SJCRH30 (cell line): ENCODE results near the gene CDK2AP2. TPM values are rescaled to one million over a fixed set of nuclear protein-coding genes. Genes with fewer than 3 reads are reported as not detected.
A peak's percentile ranks its signal among the peaks of the same experiment; 100 is the strongest.
"Not testable (repeated sequence)": the region's sequence is repeated elsewhere in the genome, so short reads cannot be mapped to it uniquely, and the experiment has no call there.

ENCODE experiments used
- DNase-seq, 2 experiments: peaks; one replicate each; pipeline ENCODE4 v3.0.0-alpha.2; 2015 to 2020
- H3K27ac ChIP-seq: fragments of 250-450 bp; sonication (Bioruptor Pico); 2 replicates; pipeline ENCODE4 v1.5.1; 2020; ENCODE audit warnings: mild to moderate bottlenecking, moderate library complexity
- H3K27me3 ChIP-seq: fragments of 250-450 bp; sonication (Bioruptor Pico); 2 replicates; pipeline ENCODE4 v1.5.1; 2020; ENCODE audit warnings: mild to moderate bottlenecking, moderate library complexity
- H3K36me3 ChIP-seq: fragments of 250-450 bp; sonication (Bioruptor Pico); 2 replicates; pipeline ENCODE4 v1.5.1; 2020; ENCODE audit warnings: mild to moderate bottlenecking, moderate library complexity
- H3K4me1 ChIP-seq: fragments of 250-450 bp; sonication (Bioruptor Pico); 2 replicates; pipeline ENCODE4 v1.5.1; 2020; ENCODE audit warnings: mild to moderate bottlenecking, moderate library complexity
- H3K4me3 ChIP-seq: fragments of 250-450 bp; sonication (Bioruptor Pico); 2 replicates; pipeline ENCODE4 v1.5.1; 2020; ENCODE audit warnings: mild to moderate bottlenecking, moderate library complexity
- H3K9me3 ChIP-seq: fragments of 250-450 bp; sonication (Bioruptor Pico); replicated peaks from 2 replicates; pipeline ENCODE4 v1.5.1; 2020; ENCODE audit warnings: mild to moderate bottlenecking, moderate library complexity
- total RNA-seq: library from RNA; depleted of rRNA; stranded (reverse); fragments of >200 nt; shearing (Covaris generic); gene quantifications from 2 replicates; pipeline ENCODE4 v1.2.3, GENCODE V29; 2014

Gene CDK2AP2
- total RNA-seq, 1 experiment from 2014 or later, result 15.9 TPM

DNA sequence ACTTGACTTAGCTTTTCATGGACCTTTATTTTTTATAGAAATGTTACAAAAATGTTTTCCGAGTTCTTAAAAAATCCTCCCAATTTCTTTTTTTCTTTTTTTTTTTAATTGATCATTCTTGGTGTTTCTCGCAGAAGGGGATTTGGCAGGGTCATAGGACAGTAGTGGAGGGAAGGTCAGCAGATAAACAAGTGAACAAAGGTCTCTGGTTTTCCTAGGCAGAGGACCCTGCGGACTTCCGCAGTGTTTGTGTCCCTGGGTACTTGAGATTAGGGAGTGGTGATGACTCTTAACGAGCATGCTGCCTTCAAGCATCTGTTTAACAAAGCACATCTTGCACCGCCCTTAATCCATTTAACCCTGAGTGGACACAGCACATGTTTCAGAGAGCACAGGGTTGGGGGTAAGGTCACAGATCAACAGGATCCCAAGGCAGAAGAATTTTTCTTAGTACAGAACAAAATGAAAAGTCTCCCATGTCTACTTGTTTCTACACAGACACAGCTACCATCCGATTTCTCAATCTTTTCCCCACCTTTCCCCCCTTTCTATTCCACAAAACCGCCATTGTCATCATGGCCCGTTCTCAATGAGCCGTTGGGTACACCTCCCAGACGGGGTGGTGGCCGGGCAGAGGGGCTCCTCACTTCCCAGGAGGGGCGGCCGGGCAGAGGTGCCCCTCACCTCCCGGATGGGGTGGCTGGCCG, 30.5 kb downstream of the CDK2AP2 start:
- not testable (repeated sequence) for H3K27ac ChIP-seq, H3K27me3 ChIP-seq, DNase-seq, H3K36me3 ChIP-seq, H3K4me1 ChIP-seq, H3K4me3 ChIP-seq, H3K9me3 ChIP-seq

DNA sequence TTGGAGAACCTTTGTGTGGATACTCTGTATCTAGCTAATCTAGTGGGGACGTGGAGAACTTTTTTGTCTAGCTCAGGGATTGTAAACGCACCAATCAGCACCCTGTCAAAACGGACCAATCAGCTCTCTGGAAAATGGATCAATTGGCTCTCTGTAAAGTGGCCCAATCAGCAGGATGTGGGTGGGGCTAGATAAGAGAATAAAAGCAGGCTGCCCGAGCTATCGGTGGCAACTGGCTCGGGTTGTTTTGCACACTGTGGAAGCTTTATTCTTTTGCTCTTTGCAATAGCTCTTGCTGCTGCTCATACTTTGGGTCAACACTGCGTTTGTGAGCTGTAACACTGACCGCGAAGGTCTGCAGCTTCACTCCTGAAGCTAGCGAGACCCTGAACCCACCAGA, 31.3 kb downstream of the CDK2AP2 start:
- not testable (repeated sequence) for H3K9me3 ChIP-seq, DNase-seq, H3K27ac ChIP-seq, H3K27me3 ChIP-seq, H3K36me3 ChIP-seq, H3K4me3 ChIP-seq, H3K4me1 ChIP-seq

DNA sequence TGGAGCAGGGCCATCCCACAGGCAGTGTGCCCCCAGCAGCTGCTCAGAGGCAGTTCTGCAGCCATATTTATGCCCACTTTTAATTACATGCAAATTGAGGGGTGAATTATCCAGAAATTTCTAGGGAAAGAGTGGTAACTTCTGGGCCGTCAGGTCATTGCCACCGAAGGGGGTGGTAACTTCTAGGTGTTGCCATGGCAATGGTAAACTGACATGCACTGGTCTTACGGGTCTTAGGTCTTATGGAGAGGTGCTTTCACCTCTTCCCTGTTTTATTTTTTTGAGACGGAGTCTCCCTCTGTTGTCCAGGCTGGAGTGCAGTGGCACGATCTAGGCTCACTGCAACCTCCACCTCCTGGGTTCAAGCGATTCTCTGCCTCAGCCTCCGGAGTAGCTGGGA, 35.1 kb downstream of the CDK2AP2 start:
- H3K27ac ChIP-seq, result no peak overlapping the region
- H3K4me1 ChIP-seq, result no peaks in the 10 kb centered on the region
- no peaks in the 10 kb centered on the region for H3K9me3 ChIP-seq
- H3K36me3 ChIP-seq, result no peaks in the 10 kb centered on the region
- no peak overlapping the region for H3K4me3 ChIP-seq
- no peaks in the 10 kb centered on the region for H3K27me3 ChIP-seq
- no peak for DNase-seq

DNA sequence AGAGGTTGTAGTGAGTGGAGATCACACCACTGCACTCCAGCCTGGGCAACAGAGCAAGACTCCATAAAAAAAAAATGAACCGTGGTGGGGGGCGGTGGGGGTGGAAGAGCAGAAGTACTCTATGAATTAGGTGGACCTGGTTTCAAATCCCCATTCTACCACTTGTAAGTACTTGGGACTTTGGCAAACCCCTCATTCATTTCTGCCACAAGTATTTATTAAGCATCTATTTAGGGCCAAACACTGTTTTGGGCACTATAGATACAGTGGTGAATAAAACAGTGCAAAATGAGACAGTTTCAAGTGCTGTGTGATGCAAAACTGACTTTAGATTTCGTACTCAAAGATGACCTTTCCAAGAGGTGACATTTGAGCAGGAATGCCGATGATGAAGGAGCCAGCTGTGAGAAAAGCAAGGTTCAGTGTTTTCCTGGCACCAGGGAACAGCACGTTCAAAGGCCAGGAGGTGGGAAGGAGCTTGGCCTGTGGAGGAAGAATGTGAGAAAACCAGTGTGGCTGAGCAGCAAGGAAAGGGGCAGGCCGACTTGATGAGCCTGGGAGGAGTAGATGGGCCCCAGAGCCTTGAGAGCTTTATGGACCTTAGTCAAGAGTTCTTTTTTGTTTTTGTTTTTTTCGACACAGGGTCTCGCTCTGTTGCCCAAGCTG, 37.5 kb downstream of the CDK2AP2 start:
- Histone ChIP-seq H3K27ac (no peak overlapping the region), H3K36me3 (no peaks in the 10 kb centered on the region), H3K9me3 (no peaks in the 10 kb centered on the region), H3K4me1 (no peaks in the 10 kb centered on the region), H3K4me3 (no peak overlapping the region), H3K27me3 (no peaks in the 10 kb centered on the region)
- DNase-seq, result no peak

DNA sequence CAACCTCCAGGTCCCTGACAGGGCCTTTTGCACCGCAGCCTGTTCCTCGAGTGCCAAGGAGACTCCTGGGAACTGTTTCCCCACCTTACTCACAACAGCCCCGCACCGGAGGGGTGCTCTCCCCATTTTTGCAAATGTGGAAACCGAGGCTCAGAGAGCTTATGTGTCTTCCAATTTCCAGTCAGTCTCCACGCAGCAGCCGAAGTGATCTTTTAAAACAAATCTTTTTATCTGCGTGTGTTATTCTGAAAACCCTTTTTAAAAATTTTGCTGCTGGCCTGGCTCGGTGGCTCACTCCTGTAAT, 38.5 kb downstream of the CDK2AP2 start:
- H3K9me3 ChIP-seq, result no peaks in the 10 kb centered on the region
- peak overlapping the region; percentile 90 for H3K4me3 ChIP-seq
- DNase-seq, result no peak
- H3K4me1 ChIP-seq, result no peaks in the 10 kb centered on the region
- no peak overlapping the region; the same call in 1 of the 2 replicates for H3K27ac ChIP-seq
- H3K27me3 ChIP-seq, result no peaks in the 10 kb centered on the region
- no peaks in the 10 kb centered on the region for H3K36me3 ChIP-seq

DNA sequence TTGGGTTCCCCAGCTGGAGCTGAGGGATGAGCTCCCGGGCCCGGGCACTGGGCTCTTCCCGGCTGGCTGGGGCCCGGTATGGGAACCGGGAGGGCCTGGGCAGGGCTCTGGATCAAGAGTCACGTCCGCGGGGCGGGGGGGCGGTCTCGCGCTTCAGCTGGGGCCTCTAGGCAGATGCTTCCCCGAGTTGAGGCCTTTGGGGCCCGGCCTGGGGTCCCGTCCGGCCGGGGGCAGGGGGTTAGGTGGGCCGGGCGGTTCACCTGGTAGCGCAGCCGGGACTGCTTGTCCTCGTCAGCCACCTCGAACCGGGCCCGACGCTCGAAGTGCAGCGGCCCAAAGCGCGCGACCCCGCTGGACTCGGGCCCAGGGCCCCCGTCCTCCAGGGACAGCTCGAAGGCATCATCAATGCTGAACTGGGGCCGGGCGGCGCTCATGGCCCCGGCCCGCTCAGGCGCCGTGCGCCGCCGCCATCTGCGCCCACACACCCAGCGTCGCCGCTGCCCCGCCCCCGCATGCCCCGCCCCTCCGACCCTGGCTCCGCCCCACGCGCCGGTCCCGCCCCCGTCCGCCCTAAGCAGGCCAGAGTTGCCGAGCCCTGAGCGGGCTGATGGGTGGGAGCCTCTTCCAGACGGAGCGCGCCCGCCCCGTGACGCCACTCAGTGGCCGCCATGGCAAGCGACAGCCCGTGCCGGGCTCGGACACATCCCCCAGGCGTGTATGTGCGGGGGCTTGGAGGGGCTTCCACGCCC, 39.0 kb downstream of the CDK2AP2 start, which contains the start of gene TMEM134:
TMEM134 (minus strand) TSS at position 493 of the 749 bp plus-strand sequence; CDS start at position 434, 59 bp downstream.
- no peaks in the 10 kb centered on the region for H3K4me1 ChIP-seq
- no peaks in the 10 kb centered on the region for H3K27me3 ChIP-seq
- H3K4me3 ChIP-seq, result peak within 1 kb of the TSS; percentile 90
- peak within 1 kb of the TSS; percentile 39; the same call in 1 of the 2 replicates for H3K27ac ChIP-seq
- H3K9me3 ChIP-seq, result no peaks in the 10 kb centered on the region
- peak; percentile 90 to 92 for DNase-seq
- H3K36me3 ChIP-seq, result no peaks in the 10 kb centered on the region

DNA sequence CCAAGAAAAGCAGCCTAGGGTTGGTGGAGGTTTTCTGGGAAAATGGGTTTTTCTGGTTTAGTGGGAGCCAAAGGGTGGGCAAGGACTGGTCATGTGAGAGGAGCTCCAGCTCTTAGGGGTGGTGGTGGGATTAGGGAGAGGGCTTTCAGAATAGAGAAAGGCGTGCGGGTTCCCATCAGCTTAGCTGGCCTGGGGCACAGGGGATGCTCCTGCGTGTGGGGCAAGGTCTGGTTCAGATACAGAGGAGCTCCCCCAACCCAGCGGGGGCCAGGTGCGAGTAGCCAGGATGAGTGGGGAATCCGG, 39.6 kb downstream of the CDK2AP2 start:
- Histone ChIP-seq H3K9me3 (no peaks in the 10 kb centered on the region), H3K4me3 (peak overlapping the region; percentile 90), H3K27me3 (no peaks in the 10 kb centered on the region), H3K4me1 (no peaks in the 10 kb centered on the region), H3K36me3 (no peaks in the 10 kb centered on the region), H3K27ac (peak overlapping the region; percentile 39; the same call in 1 of the 2 replicates)
- DNase-seq, result peak; percentile 26

DNA sequence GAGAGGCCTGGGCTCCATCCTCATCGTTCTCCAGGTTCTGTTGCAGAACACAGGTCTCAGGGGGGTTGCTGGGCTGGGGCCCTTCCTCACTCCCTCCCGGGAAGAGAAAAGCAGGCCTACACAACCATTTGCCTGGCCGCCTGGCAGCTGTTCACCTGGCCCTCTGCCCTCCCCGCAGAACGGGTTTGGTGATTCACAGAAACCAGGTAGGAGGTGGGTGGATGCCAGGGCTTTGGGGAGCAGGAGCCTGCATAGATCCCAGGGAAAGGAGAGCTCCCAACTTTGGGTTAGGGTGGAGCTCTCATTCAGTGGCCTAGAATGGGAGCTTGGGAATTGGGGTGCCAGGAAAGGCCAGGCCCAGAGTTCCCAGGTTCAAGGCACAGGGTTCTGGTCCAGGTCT, 39.9 kb downstream of the CDK2AP2 start:
- peak overlapping the region; percentile 90 for H3K4me3 ChIP-seq
- H3K36me3 ChIP-seq, result no peaks in the 10 kb centered on the region
- no peak overlapping the region; the same call in 1 of the 2 replicates for H3K27ac ChIP-seq
- H3K4me1 ChIP-seq, result no peaks in the 10 kb centered on the region
- no peaks in the 10 kb centered on the region for H3K9me3 ChIP-seq
- no peak for DNase-seq
- H3K27me3 ChIP-seq, result no peaks in the 10 kb centered on the region

DNA sequence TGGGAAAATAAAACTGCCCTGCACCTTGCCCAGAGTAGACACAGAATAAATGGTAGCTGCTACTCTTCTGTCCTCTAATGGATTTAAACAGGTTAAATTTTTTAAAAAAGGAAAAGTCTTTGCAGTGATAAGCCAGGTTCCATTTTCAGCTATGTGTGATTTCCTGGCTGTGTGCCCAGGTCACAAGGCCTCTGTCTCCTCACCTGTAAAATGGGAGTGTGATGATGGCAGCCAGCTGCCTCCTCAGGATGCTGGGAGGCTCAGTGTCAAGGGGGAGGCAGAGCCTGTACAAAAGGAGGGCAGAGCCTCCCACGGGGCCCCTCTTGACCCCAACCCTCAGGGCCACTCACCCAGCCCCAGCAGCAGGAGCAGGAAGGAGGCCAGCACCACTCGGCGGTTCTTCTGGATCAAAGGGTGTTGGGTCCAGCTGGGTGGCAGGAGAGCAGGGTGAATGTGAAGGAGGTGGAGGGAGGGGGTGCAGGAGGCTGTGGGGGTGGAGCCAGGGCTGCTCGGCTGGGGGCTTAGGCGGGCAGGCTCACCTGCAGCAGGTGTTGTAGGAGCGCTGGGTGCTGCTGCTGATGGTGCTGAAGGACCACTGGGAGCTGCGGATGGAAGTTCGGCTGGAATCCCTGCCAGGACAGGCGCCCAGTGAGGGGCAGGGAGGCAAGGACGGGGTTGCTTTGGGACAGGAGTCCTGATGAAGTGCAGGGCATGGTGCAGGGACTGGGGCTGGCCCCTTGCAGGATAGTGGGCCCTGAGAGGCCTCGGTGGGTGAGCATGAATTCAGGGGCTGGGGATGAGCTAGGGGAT, 40.8 kb downstream of the CDK2AP2 start:
- H3K4me3 ChIP-seq, result no peak overlapping the region
- no peaks in the 10 kb centered on the region for H3K9me3 ChIP-seq
- no peak overlapping the region for H3K27ac ChIP-seq
- H3K36me3 ChIP-seq, result no peaks in the 10 kb centered on the region
- DNase-seq, result no peak
- no peaks in the 10 kb centered on the region for H3K27me3 ChIP-seq
- no peaks in the 10 kb centered on the region for H3K4me1 ChIP-seq

DNA sequence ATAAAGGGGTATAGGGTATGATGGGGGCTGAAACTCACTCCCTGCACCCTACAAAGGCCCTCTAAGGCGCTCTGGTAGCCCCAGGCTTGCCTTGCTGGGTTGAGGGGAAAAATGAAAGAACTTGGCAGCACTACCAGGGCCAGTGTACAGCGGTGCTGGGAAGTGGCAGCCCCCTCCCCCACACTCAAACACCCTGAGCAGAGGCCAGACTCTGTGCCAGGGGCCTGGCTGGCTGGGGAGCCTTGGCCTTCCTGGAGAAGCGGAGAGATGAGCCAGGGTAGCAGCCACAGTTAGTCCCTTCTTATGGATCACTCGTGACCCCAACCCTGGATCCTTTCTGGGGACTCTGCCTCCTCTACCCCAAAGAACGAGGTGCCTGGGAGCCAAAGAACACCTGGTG, 41.6 kb downstream of the CDK2AP2 start:
- H3K27ac ChIP-seq, result no peak overlapping the region

DNA sequence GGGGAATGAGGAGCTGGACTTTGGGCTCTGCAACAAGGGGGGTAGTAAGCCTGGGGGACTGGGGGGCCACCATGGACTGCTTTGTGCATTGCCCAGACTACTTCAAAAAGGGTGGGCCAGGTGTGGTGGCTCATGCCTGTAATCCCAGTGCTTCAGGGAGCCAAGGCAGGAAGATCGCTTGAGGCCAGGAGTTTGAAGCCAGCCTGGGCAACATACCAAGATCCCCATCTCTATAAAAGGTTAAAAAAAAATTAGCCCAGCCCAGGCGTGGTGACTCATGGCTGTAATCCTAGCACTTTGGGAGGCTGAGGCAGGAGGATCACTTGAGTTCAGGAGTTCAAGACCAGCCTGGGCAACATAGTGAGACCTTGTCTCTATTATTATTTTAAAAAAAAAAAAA, 42.4 kb downstream of the CDK2AP2 start:
- not testable (repeated sequence) for H3K4me1 ChIP-seq, H3K27me3 ChIP-seq, H3K4me3 ChIP-seq, H3K9me3 ChIP-seq, DNase-seq, H3K36me3 ChIP-seq, H3K27ac ChIP-seq

More for the DNA sequence above, 41.6 kb downstream of the CDK2AP2 start:
- no peaks in the 10 kb centered on the region for H3K4me1 ChIP-seq
- H3K27me3 ChIP-seq, result no peaks in the 10 kb centered on the region
- no peak for DNase-seq
- H3K4me3 ChIP-seq, result no peak overlapping the region
- no peaks in the 10 kb centered on the region for H3K36me3 ChIP-seq
- no peaks in the 10 kb centered on the region for H3K9me3 ChIP-seq

DNA sequence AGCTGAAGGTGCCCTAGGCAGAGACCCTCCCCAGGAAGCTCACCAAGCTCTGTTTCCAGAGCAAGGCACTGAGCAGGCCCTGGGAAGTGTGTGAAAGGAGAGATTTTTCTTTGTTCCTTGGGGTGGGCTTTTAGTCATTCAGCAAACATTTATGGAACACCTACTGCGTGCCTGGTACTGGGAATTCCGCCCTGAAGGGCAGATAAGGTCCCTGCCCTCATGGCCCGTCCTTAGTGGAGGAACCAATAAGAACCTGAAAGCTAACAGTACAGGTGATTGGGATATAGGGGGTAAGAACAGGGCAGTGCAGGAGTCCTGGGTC, 42.8 kb downstream of the CDK2AP2 start:
- Histone ChIP-seq H3K27me3 (no peaks in the 10 kb centered on the region), H3K36me3 (no peaks in the 10 kb centered on the region), H3K4me3 (no peak overlapping the region), H3K27ac (no peak overlapping the region), H3K4me1 (no peaks in the 10 kb centered on the region), H3K9me3 (no peaks in the 10 kb centered on the region)
- DNase-seq, result no peak

DNA sequence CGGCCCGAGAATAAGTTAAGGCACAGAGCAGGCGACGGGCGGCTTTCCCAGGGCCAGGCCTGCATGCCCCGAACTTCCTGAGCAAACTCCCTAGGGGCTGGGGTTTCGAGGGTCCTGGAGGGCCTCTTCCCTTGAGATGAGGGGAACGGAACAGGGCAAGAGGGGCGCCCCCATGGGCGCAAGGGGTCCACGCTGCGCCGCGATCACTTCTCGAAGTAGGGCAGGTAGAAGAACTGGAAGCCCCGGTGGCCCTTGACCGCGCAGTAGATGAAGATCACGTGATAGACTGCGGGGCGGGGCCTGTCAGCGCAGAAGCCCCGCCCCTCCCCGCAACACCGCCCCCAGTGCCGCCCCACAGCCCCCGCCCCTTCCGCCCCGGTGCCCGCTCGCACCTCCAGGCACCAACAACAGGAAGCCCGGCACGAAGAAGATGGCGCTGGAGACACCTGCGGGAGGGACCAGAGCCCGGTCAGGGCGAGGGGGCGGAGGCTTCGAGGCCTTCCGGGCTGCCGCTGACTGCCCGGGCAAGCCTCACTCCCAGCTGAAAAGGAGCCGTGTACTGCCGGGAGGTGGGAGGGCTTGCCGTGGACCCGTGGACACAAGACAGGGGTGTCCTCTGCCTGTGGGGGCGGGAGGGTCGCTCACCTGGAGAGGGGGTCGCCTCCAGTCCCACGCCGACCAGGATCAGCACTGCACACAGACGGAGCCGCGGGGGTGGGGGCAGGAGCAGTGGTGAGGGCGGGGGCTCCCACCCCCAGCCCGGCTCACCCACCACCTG, 43.4 kb downstream of the CDK2AP2 start:
- no peaks in the 10 kb centered on the region for H3K4me1 ChIP-seq
- H3K27ac ChIP-seq, result no peak overlapping the region
- H3K4me3 ChIP-seq, result no peak overlapping the region
- H3K9me3 ChIP-seq, result no peaks in the 10 kb centered on the region
- no peak for DNase-seq
- no peaks in the 10 kb centered on the region for H3K27me3 ChIP-seq
- no peaks in the 10 kb centered on the region for H3K36me3 ChIP-seq

DNA sequence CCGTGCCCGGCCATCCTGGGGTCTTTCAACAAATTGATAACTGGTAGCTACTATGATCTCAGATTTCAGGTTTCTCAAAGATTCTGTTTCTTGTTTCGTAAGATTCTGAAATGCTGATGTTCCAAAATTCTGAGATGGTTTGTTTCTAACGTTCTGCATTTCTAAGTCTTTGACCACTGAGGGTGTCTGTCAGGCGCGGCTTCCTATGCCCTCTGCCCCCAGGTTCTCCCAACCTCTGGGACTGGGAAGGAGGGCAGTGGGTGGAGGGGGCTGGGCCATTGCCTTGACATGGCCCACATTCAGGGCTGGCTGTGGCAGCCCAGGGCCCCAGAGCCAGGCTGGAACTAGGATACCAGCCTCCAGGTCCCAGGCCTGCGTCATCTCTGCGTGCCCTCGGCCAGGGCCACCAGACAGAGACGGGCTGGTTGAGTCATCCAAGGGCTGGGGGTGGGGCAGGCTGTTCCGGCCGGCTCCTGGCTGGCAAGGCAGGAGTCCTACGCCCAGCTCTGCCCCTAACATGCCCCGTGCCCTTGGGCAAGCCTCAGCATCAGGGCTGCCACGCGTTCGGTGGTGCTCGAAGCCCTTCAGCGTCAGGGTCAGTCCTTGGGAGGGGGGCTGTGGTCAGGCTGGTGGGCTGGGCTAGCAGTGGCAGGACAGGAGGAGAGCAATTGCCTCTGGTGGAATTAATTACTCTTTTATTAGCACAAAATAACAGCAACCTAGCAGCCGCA, 44.1 kb downstream of the CDK2AP2 start:
- H3K27ac ChIP-seq, result no peak overlapping the region
- H3K4me3 ChIP-seq, result no peak overlapping the region
- no peak for DNase-seq
- H3K4me1 ChIP-seq, result no peaks in the 10 kb centered on the region
- no peaks in the 10 kb centered on the region for H3K27me3 ChIP-seq
- H3K9me3 ChIP-seq, result no peaks in the 10 kb centered on the region
- H3K36me3 ChIP-seq, result no peaks in the 10 kb centered on the region
